ENCODE data around the gene UQCRFS1. TPM values are rescaled to one million over a fixed set of nuclear protein-coding genes. Genes with fewer than 3 reads are reported as not detected.

The UQCRFS1 gene
- polyA plus RNA-seq, 1 of the 3 experiments (the other 2 are of a cell fraction): 36.7 TPM

GRCh38 chr19:29239213-29239776 is 26.3 kb upstream of the UQCRFS1 start:
- Histone ChIP-seq H4K20me1 (ENCODE audit: insufficient read depth) (no peaks in the 10 kb centered on the region), H2AFZ (ENCODE audit: low read depth) (no peak overlapping the region), H3K79me2 (ENCODE audit: insufficient read depth) (no peaks in the 10 kb centered on the region), H3F3A (replicated peaks; ENCODE audit: insufficient read depth) (no peaks in the 10 kb centered on the region), H3K9me3 (no peaks in the 10 kb centered on the region), H3K4me1 (ENCODE audit: control insufficient read depth in 1 of 2, insufficient read depth in 2 of 2, low read depth in 1 of 2, low read length in 1 of 2) (no peaks in the 10 kb centered on the region), H3K9me2 (no peaks in the 10 kb centered on the region), H3K4me3 (ENCODE audit: low read depth in 2 of 2, low read length in 1 of 2) (no peak overlapping the region), H3K4me2 (no peak overlapping the region), H3K9ac (no peak overlapping the region), H3K36me3 (replicated peaks in 1 of 2; ENCODE audit: control insufficient read depth in 1 of 2, insufficient read depth in 2 of 2, low read length in 1 of 2) (no peaks in the 10 kb centered on the region), H3K27me3 (ENCODE audit: insufficient read depth) (peaks cover 22% of the 10 kb centered on the region), H3K27ac (ENCODE audit: low read depth in 2 of 2, low read length in 1 of 2) (no peak overlapping the region)
- no peak for DNase-seq
- 2% methylated on average over 2 of the region's 2 CpGs for WGBS (ENCODE audit: low lambda C conversion rate)
- ChIA-PET POLR2A (interaction anchor here (0.9 kb wide), 1 partner anchor 8 kb away, joined by 3 read pairs; no protein-coding TSS in a partner anchor), CTCF (no interaction called here)
- no peak for TF ChIP-seq GABPA (IDR thresholded peaks at IDR 0.05; ENCODE audit: low read depth)
- TF ChIP-seq ZBTB33 (IDR thresholded peaks at IDR 0.05; ENCODE audit: borderline replicate concordance, low read depth): no peak

GRCh38 chr19:29233591-29233990 is 20.6 kb upstream of the UQCRFS1 start:
- ChIA-PET POLR2A (no interaction called here), CTCF (interaction anchor here (2.3 kb wide), 1 partner anchor 30 kb away, joined by 12 read pairs; no protein-coding TSS in a partner anchor)
- H3K4me2 ChIP-seq: no peak overlapping the region
- H3K27ac ChIP-seq (ENCODE audit: low read depth in 2 of 2, low read length in 1 of 2): no peak overlapping the region
- no peak overlapping the region for H3K9ac ChIP-seq
- no peak overlapping the region for H2AFZ ChIP-seq (ENCODE audit: low read depth)
- no peaks in the 10 kb centered on the region for H3K79me2 ChIP-seq (ENCODE audit: insufficient read depth)
- no peaks in the 10 kb centered on the region for H3K27me3 ChIP-seq (ENCODE audit: insufficient read depth)
- DNase-seq: no peak
- no peaks in the 10 kb centered on the region for H3K36me3 ChIP-seq (replicated peaks in 1 of 2; ENCODE audit: control insufficient read depth in 1 of 2, insufficient read depth in 2 of 2, low read length in 1 of 2)
- TF ChIP-seq ZBTB33 (IDR thresholded peaks at IDR 0.05; ENCODE audit: borderline replicate concordance, low read depth) (no peak), TAF1 (IDR thresholded peaks at IDR 0.05; ENCODE audit: borderline replicate concordance, low read depth, low read length) (no peak), TCF12 (IDR thresholded peaks at IDR 0.05) (no peak), MXI1 (IDR thresholded peaks at IDR 0.05; ENCODE audit: low read depth, low read length) (no peak), PBX3 (IDR thresholded peaks at IDR 0.05) (no peak), JUND (IDR thresholded peaks at IDR 0.05) (no peak), MAX (IDR thresholded peaks at IDR 0.05; ENCODE audit: low read depth) (no peak), GATA2 (CRISPR knock-in tag; IDR thresholded peaks at IDR 0.05) (no peak), POLR2AphosphoS5 (IDR thresholded peaks at IDR 0.05; ENCODE audit: low read depth, low read length) (no peak), GABPA (IDR thresholded peaks at IDR 0.05; ENCODE audit: low read depth) (no peak), EZH2phosphoT487 (IDR thresholded peaks at IDR 0.05; ENCODE audit: borderline replicate concordance, low read depth) (no peak), USF2 (IDR thresholded peaks at IDR 0.05; ENCODE audit: borderline replicate concordance, low read depth, low read length) (no peak), ELF1 (IDR thresholded peaks at IDR 0.05) (no peak), NFIC (IDR thresholded peaks at IDR 0.05; ENCODE audit: borderline replicate concordance) (no peak), SIN3A (IDR thresholded peaks at IDR 0.05; ENCODE audit: borderline replicate concordance, low read depth, low read length) (no peak), USF1 (IDR thresholded peaks at IDR 0.05; ENCODE audit: borderline replicate concordance, low read depth) (no peak)
- H4K20me1 ChIP-seq (ENCODE audit: insufficient read depth): no peaks in the 10 kb centered on the region
- no peaks in the 10 kb centered on the region for H3K4me1 ChIP-seq (ENCODE audit: control insufficient read depth in 1 of 2, insufficient read depth in 2 of 2, low read depth in 1 of 2, low read length in 1 of 2)
- no peaks in the 10 kb centered on the region for H3K9me3 ChIP-seq
- WGBS (ENCODE audit: low lambda C conversion rate): 0% methylated on average over 5 of the region's 5 CpGs
- no peaks in the 10 kb centered on the region for H3K9me2 ChIP-seq
- H3K4me3 ChIP-seq (ENCODE audit: low read depth in 2 of 2, low read length in 1 of 2): no peak overlapping the region
- no peaks in the 10 kb centered on the region for H3F3A ChIP-seq (replicated peaks; ENCODE audit: insufficient read depth)
